ENCODE measurements around the gene TNFRSF1A.

Gene TNFRSF1A

GRCh38 chr12:6330999-6331714 is 10.7 kb downstream of the TNFRSF1A start:
- H3K27me3 ChIP-seq (ENCODE audit: insufficient read depth, low read length), result no peaks in the 10 kb centered on the region
- H3K9ac ChIP-seq (ENCODE audit: low read depth, low read length), result no peak overlapping the region
- peaks cover 20% of the 10 kb centered on the region; the same call in 1 of the 2 replicates for H3K4me1 ChIP-seq (ENCODE audit: insufficient read depth, low read length)
- H3K4me3 ChIP-seq (ENCODE audit: low read length), result no peak overlapping the region
- H3K9me3 ChIP-seq (ENCODE audit: insufficient read depth, low read depth, low read length), result no peaks in the 10 kb centered on the region
- peaks cover 73% of the 10 kb centered on the region for H3K36me3 ChIP-seq (ENCODE audit: insufficient read depth, low read depth, low read length)
- no peak overlapping the region for H3K27ac ChIP-seq (ENCODE audit: low read length)

GRCh38 chr12:6330192-6330591 is 11.7 kb downstream of the TNFRSF1A start:
- H3K4me3 ChIP-seq (ENCODE audit: low read length), result no peak overlapping the region
- no peaks in the 10 kb centered on the region for H3K27me3 ChIP-seq (ENCODE audit: insufficient read depth, low read length)
- H3K4me1 ChIP-seq (ENCODE audit: insufficient read depth, low read length), result peaks cover 15% of the 10 kb centered on the region; the same call in 1 of the 2 replicates
- H3K9me3 ChIP-seq (ENCODE audit: insufficient read depth, low read depth, low read length), result no peaks in the 10 kb centered on the region
- peaks cover 73% of the 10 kb centered on the region for H3K36me3 ChIP-seq (ENCODE audit: insufficient read depth, low read depth, low read length)
- H3K9ac ChIP-seq (ENCODE audit: low read depth, low read length), result no peak overlapping the region
- no peak overlapping the region for H3K27ac ChIP-seq (ENCODE audit: low read length)

- no peak overlapping the region for H3K4me3 ChIP-seq (ENCODE audit: low read length)
- no peak overlapping the region for H3K9ac ChIP-seq (ENCODE audit: low read depth, low read length)
- H3K27ac ChIP-seq (ENCODE audit: low read length), result no peak overlapping the region
- H3K27me3 ChIP-seq (ENCODE audit: insufficient read depth, low read length), result no peaks in the 10 kb centered on the region
- peaks cover 70% of the 10 kb centered on the region for H3K36me3 ChIP-seq (ENCODE audit: insufficient read depth, low read depth, low read length)
- no peaks in the 10 kb centered on the region for H3K9me3 ChIP-seq (ENCODE audit: insufficient read depth, low read depth, low read length)
- H3K4me1 ChIP-seq (ENCODE audit: insufficient read depth, low read length), result peaks cover 13% of the 10 kb centered on the region; the same call in 1 of the 2 replicates
Measured at GRCh38 chr12:6329703-6330064, 12.2 kb downstream of the TNFRSF1A start.

- no peak overlapping the region for H3K9ac ChIP-seq (ENCODE audit: low read depth, low read length)
- no peaks in the 10 kb centered on the region for H3K27me3 ChIP-seq (ENCODE audit: insufficient read depth, low read length)
- no peak overlapping the region for H3K4me3 ChIP-seq (ENCODE audit: low read length)
- peaks cover 16% of the 10 kb centered on the region; the same call in 1 of the 2 replicates for H3K4me1 ChIP-seq (ENCODE audit: insufficient read depth, low read length)
- H3K27ac ChIP-seq (ENCODE audit: low read length), result no peak overlapping the region
- H3K36me3 ChIP-seq (ENCODE audit: insufficient read depth, low read depth, low read length), result peaks cover 65% of the 10 kb centered on the region
- H3K9me3 ChIP-seq (ENCODE audit: insufficient read depth, low read depth, low read length), result no peaks in the 10 kb centered on the region
Measured at GRCh38 chr12:6328945-6329702, 12.8 kb downstream of the TNFRSF1A start.

- Histone ChIP-seq H3K27ac (ENCODE audit: low read length) (no peak overlapping the region), H3K4me3 (ENCODE audit: low read length) (no peak overlapping the region), H3K27me3 (ENCODE audit: insufficient read depth, low read length) (no peaks in the 10 kb centered on the region), H3K9me3 (ENCODE audit: insufficient read depth, low read depth, low read length) (no peaks in the 10 kb centered on the region), H3K9ac (ENCODE audit: low read depth, low read length) (no peak overlapping the region), H3K36me3 (ENCODE audit: insufficient read depth, low read depth, low read length) (peaks cover 56% of the 10 kb centered on the region), H3K4me1 (ENCODE audit: insufficient read depth, low read length) (peaks cover 22% of the 10 kb centered on the region; the same call in 1 of the 2 replicates)
Measured at GRCh38 chr12:6328045-6328779, 13.7 kb downstream of the TNFRSF1A start.

- peaks cover 48% of the 10 kb centered on the region for H3K36me3 ChIP-seq (ENCODE audit: insufficient read depth, low read depth, low read length)
- no peaks in the 10 kb centered on the region for H3K9me3 ChIP-seq (ENCODE audit: insufficient read depth, low read depth, low read length)
- H3K27ac ChIP-seq (ENCODE audit: low read length), result no peak overlapping the region
- H3K4me1 ChIP-seq (ENCODE audit: insufficient read depth, low read length), result peaks cover 24% of the 10 kb centered on the region; the same call in 1 of the 2 replicates
- no peak overlapping the region for H3K9ac ChIP-seq (ENCODE audit: low read depth, low read length)
- no peaks in the 10 kb centered on the region for H3K27me3 ChIP-seq (ENCODE audit: insufficient read depth, low read length)
- H3K4me3 ChIP-seq (ENCODE audit: low read length), result no peak overlapping the region
Measured at GRCh38 chr12:6327229-6328041, 14.4 kb downstream of the TNFRSF1A start.

- H3K9me3 ChIP-seq (ENCODE audit: insufficient read depth, low read depth, low read length), result no peaks in the 10 kb centered on the region
- H3K4me3 ChIP-seq (ENCODE audit: low read length), result no peak overlapping the region
- H3K9ac ChIP-seq (ENCODE audit: low read depth, low read length), result peak overlapping the region; percentile 47; the same call in 1 of the 2 replicates
- H3K36me3 ChIP-seq (ENCODE audit: insufficient read depth, low read depth, low read length), result peaks cover 41% of the 10 kb centered on the region
- no peaks in the 10 kb centered on the region for H3K27me3 ChIP-seq (ENCODE audit: insufficient read depth, low read length)
- H3K4me1 ChIP-seq (ENCODE audit: insufficient read depth, low read length), result peaks cover 31% of the 10 kb centered on the region
- peak overlapping the region; percentile 38 for H3K27ac ChIP-seq (ENCODE audit: low read length)
Measured at GRCh38 chr12:6326316-6327228, 15.3 kb downstream of the TNFRSF1A start.

- peak overlapping the region; percentile 62; the same call in 1 of the 2 replicates for H3K9ac ChIP-seq (ENCODE audit: low read depth, low read length)
- H3K9me3 ChIP-seq (ENCODE audit: insufficient read depth, low read depth, low read length), result no peaks in the 10 kb centered on the region
- H3K27ac ChIP-seq (ENCODE audit: low read length), result no peak overlapping the region
- peaks cover 38% of the 10 kb centered on the region; the same call in 1 of the 2 replicates for H3K36me3 ChIP-seq (ENCODE audit: insufficient read depth, low read depth, low read length)
- peaks cover 31% of the 10 kb centered on the region for H3K4me1 ChIP-seq (ENCODE audit: insufficient read depth, low read length)
- no peak overlapping the region; the same call in 1 of the 2 replicates for H3K4me3 ChIP-seq (ENCODE audit: low read length)
- no peaks in the 10 kb centered on the region for H3K27me3 ChIP-seq (ENCODE audit: insufficient read depth, low read length)
Measured at GRCh38 chr12:6324936-6325750, 16.7 kb downstream of the TNFRSF1A start.

- Histone ChIP-seq H3K4me1 (ENCODE audit: insufficient read depth, low read length) (peaks cover 31% of the 10 kb centered on the region), H3K4me3 (ENCODE audit: low read length) (peak overlapping the region; percentile 40), H3K36me3 (ENCODE audit: insufficient read depth, low read depth, low read length) (peaks cover 39% of the 10 kb centered on the region)
Measured at GRCh38 chr12:6323995-6324711, 17.7 kb downstream of the TNFRSF1A start.

More at GRCh38 chr12:6323995-6324711, 17.7 kb downstream of the TNFRSF1A start:
- Histone ChIP-seq H3K27ac (ENCODE audit: low read length) (peak overlapping the region; percentile 80), H3K9me3 (ENCODE audit: insufficient read depth, low read depth, low read length) (no peaks in the 10 kb centered on the region), H3K9ac (ENCODE audit: low read depth, low read length) (peak overlapping the region; percentile 65), H3K27me3 (ENCODE audit: insufficient read depth, low read length) (no peaks in the 10 kb centered on the region)

Data from iPS-20b (cell line).